Brain microvascular endothelial cell (primary cell): ENCODE results near the gene C2orf81.

Source experiments
- DNase-seq: peaks from one replicate; pipeline ENCODE4 v3.0.0-alpha.2; 2020
- H3K27ac ChIP-seq: fragments of 250-450 bp; sonication (Bioruptor Pico); 2 replicates; pipeline ENCODE4 v1.5.1; 2020; ENCODE audit warnings: mild to moderate bottlenecking, moderate library complexity
- H3K27me3 ChIP-seq: fragments of 250-450 bp; sonication (Bioruptor Pico); replicated peaks from 2 replicates; pipeline ENCODE4 v1.5.1; 2020; ENCODE audit warnings: mild to moderate bottlenecking
- H3K36me3 ChIP-seq: fragments of 250-450 bp; sonication (Bioruptor Pico); replicated peaks from 2 replicates; pipeline ENCODE4 v1.5.1; 2020; ENCODE audit warnings: mild to moderate bottlenecking
- H3K4me3 ChIP-seq: 2 replicates; pipeline ENCODE4 v1.5.1; 2011; ENCODE audit warnings: low read depth, mild to moderate bottlenecking, control low read depth, low read length, moderate library complexity
- CTCF ChIP-seq: IDR thresholded peaks from 2 replicates; pipeline ENCODE4 v1.5.1; 2011; ENCODE audit warnings: low read depth, mild to moderate bottlenecking, moderate library complexity, low read length, control low read depth, inconsistent platforms; ENCODE audit errors: missing control alignments
- in situ Hi-C: cut with HindIII; loops from 2 replicates; pipeline ENCODE4 v1.10.0; 2017; ENCODE audit warnings: low sequenced_read_pairs, low pct_ligation_motif_present

The C2orf81 gene

GRCh38 chr2:74417763-74418162, 3.7 kb downstream of the C2orf81 start:
- no peak for TF ChIP-seq CTCF
- in situ Hi-C loops, result no loop called here
- no peaks in the 10 kb centered on the region for H3K36me3 ChIP-seq
- no peaks in the 10 kb centered on the region for H3K27me3 ChIP-seq
- no peak overlapping the region for H3K27ac ChIP-seq
- H3K4me3 ChIP-seq, result no peak overlapping the region
- DNase-seq, result no peak

- no peak for DNase-seq
- Histone ChIP-seq H3K36me3 (no peaks in the 10 kb centered on the region), H3K27ac (no peak overlapping the region), H3K27me3 (no peaks in the 10 kb centered on the region), H3K4me3 (no peak overlapping the region)
- TF ChIP-seq CTCF, result no peak
- in situ Hi-C loops, result no loop called here
Measured at GRCh38 chr2:74417197-74417596, 4.2 kb downstream of the C2orf81 start.

GRCh38 chr2:74416778-74417177, 4.6 kb downstream of the C2orf81 start:
- no peaks in the 10 kb centered on the region for H3K27me3 ChIP-seq
- no peak overlapping the region for H3K27ac ChIP-seq
- H3K4me3 ChIP-seq, result no peak overlapping the region
- in situ Hi-C loops, result no loop called here
- no peak for DNase-seq
- no peaks in the 10 kb centered on the region for H3K36me3 ChIP-seq
- TF ChIP-seq CTCF, result peak; percentile 32

- Histone ChIP-seq H3K27ac (no peak overlapping the region), H3K36me3 (no peaks in the 10 kb centered on the region), H3K27me3 (no peaks in the 10 kb centered on the region), H3K4me3 (peak overlapping the region; percentile 57)
- in situ Hi-C loops, result no loop called here
- TF ChIP-seq CTCF, result no peak
- no peak for DNase-seq
Measured at GRCh38 chr2:74415762-74416395, 5.5 kb downstream of the C2orf81 start.

GRCh38 chr2:74414881-74415761, 6.3 kb downstream of the C2orf81 start:
- peak; percentile 46 for TF ChIP-seq CTCF
- DNase-seq, result no peak
- Histone ChIP-seq H3K27ac (no peak overlapping the region), H3K27me3 (no peaks in the 10 kb centered on the region), H3K36me3 (no peaks in the 10 kb centered on the region), H3K4me3 (peak overlapping the region; percentile 57)
- in situ Hi-C loops, result no loop called here

- Histone ChIP-seq H3K27ac (no peak overlapping the region), H3K4me3 (peak overlapping the region; percentile 57), H3K36me3 (no peaks in the 10 kb centered on the region), H3K27me3 (no peaks in the 10 kb centered on the region)
- in situ Hi-C loops, result no loop called here
- no peak for TF ChIP-seq CTCF
- DNase-seq, result no peak
Measured at GRCh38 chr2:74414441-74414840, 7.0 kb downstream of the C2orf81 start.
